Activated T-cell treated with anti-CD3 and anti-CD28 coated beads, Interleukin-2, amount 50 U/mL, for 24 hours (primary cell): Measurements from ENCODE around the gene ACSBG1.

Experiments
- DNase-seq: peaks from one replicate; pipeline ENCODE4 v3.0.0-alpha.2; 2020
- H3K27ac Mint-ChIP-seq: 2 replicates; pipeline ENCODE4 v1.8.0; 2020; ENCODE audit warnings: mild to moderate bottlenecking, mixed read lengths
- H3K27me3 Mint-ChIP-seq: 2 replicates; pipeline ENCODE4 v1.8.0; 2020; ENCODE audit warnings: mixed read lengths
- H3K36me3 Mint-ChIP-seq: 2 replicates; pipeline ENCODE4 v1.8.0; 2020; ENCODE audit warnings: low read depth, mixed read lengths
- H3K4me1 Mint-ChIP-seq: 2 replicates; pipeline ENCODE4 v1.8.0; 2020; ENCODE audit warnings: low read depth, mixed read lengths
- H3K4me3 Mint-ChIP-seq: 2 replicates; pipeline ENCODE4 v1.8.0; 2020; ENCODE audit warnings: mild to moderate bottlenecking, moderate library complexity, mixed read lengths
- H3K9me3 Mint-ChIP-seq: 2 replicates; pipeline ENCODE4 v1.8.0; 2020; ENCODE audit warnings: mixed read lengths

ACSBG1 gene

DNA sequence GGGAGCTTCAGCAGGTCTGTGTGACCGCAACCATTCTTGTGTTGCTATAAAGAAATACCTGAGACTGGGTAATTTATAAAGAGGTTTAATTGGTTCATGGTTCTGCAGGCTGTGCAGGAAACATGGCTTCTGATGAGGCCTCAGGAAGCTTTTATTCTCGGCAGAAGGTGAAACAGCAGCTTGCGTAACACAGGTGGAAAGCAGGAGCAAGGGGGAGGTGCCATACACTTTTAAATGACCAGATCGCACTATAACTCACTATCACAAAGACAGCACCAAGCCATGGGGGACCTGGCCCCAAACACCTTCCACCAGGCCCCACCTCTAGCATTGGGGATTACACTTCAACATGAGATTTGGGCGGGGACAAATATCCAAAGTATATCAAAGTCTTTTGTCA, 94.8 kb downstream of the ACSBG1 start:
- Mint-ChIP-seq H3K27me3 (no peaks in the 10 kb centered on the region), H3K4me1 (no peaks in the 10 kb centered on the region), H3K36me3 (no peaks in the 10 kb centered on the region), H3K27ac (no peak overlapping the region), H3K4me3 (no peak overlapping the region), H3K9me3 (no peaks in the 10 kb centered on the region)
- no peak for DNase-seq

DNA sequence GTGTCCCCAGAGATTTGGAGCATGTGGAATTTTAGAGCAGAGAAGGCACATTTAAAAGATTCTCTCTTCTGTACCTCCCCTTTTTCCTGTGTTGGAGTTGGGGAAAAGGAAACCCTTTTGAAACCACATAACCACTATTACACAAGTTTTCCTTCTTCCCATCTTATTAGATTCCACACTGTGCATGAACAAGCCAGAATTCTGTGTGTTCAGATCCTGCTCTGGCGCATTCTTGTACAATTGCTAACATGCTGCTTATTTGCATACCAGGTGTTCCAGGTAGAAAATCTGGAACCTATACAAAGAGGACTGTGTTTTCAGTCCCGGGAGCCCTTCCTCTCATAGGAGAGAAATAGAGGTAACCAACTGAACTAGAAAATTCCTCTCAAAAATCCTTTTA, 100.6 kb downstream of the ACSBG1 start:
- Mint-ChIP-seq H3K4me1 (peaks cover 23% of the 10 kb centered on the region), H3K27ac (peak overlapping the region; percentile 40)
- no peak for DNase-seq

DNA sequence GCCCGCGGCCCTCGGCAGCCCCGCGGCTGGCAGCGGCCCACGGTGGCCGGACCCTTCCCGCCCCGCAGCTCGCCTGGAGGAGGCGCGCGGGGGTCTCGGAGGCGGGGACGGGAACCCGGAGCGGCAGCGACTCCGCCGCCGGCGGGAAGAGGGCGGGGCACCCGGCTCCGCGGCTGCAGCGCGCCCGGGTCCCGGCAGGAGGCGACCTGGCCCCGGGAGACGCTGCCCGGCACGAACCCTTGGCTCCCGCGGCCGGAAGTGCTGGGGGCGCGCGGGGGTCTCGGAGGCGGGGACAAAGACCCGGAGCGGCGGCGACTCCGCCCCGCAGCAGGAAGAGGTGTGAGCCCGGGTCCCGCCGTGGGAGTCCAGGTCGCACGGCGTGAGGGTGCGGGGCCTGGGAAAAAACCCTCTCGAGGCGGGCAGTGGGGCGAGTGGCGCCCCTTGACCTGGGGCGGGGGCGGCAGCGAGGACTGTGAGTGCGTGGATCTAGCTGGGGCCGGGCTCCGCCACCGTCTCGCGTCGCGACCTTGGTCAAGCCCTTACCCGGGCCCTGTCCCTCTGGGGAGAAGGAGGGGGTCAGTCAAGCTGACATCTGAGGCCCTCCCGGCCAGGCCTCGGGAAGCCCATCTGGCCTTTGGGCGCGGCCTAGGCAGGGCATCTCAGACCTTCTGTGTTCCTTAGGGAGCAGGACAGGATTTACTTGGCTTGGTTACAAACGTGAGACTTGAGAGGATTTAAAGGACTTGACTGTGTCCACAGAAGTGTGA, 102.9 kb downstream of the ACSBG1 start, which contains the start of gene CIB2:
Gene CIB2, minus strand, starts transcription at position 151 of the 767 bp plus-strand sequence. CDS start 230 bp downstream, outside the sequence.
- Mint-ChIP-seq H3K4me1 (peaks cover 25% of the 10 kb centered on the region), H3K9me3 (no peaks in the 10 kb centered on the region), H3K27me3 (no peaks in the 10 kb centered on the region), H3K36me3 (peaks cover 5% of the 10 kb centered on the region), H3K4me3 (peak within 1 kb of the TSS; percentile 82), H3K27ac (peak within 1 kb of the TSS; percentile 88)
- peak; percentile 85 for DNase-seq

More for the DNA sequence above, 100.6 kb downstream of the ACSBG1 start:
- H3K9me3 Mint-ChIP-seq, result no peaks in the 10 kb centered on the region
- H3K36me3 Mint-ChIP-seq, result peaks cover 5% of the 10 kb centered on the region
- H3K27me3 Mint-ChIP-seq, result no peaks in the 10 kb centered on the region
- H3K4me3 Mint-ChIP-seq, result no peak overlapping the region

DNA sequence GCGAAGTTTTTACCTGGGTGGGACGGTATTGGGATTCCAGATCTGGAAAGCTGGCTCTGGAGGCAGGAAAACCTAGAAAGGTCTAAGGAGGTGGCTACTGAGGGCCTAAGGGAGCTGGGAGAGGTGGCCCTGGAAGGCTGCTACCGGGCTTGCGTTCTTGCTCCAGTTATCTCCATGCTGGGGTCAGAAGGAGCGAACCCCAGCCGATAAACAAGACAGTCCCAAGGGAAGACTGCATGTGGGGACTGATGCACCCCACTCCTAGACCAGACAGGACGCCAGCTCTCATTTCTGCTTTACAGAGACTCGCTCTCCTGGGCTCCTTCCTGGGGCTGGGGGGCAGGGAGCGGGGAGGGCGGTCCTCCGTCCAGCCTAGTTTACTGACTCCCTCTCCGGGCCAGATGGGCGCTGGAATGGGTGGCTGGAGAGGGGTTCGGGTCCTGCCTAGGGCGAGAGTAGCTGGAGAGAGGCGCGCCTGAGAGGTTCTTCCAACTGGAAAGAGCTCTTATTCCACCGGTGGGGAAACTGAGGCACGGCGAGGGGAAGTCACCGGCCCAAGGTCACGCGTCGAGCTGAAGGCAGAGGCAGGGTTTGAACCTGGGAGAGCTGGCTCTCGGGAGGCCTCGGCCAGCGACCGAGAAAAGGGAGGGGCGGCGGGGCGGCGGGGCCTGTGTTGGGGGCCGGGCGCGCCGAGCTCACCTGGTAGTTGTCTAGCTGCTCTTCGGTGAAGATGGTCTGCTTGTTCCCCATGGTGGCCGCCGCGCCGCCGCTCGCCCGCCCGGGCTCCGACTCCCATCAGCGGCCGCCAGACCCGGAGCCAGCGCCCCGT, 103.7 kb downstream of the ACSBG1 start:
- H3K27ac Mint-ChIP-seq, result peak overlapping the region; percentile 71
- peak overlapping the region; percentile 74 for H3K4me3 Mint-ChIP-seq
- H3K36me3 Mint-ChIP-seq, result peaks cover 5% of the 10 kb centered on the region
- H3K27me3 Mint-ChIP-seq, result no peaks in the 10 kb centered on the region
- no peak for DNase-seq
- H3K9me3 Mint-ChIP-seq, result no peaks in the 10 kb centered on the region
- peaks cover 25% of the 10 kb centered on the region for H3K4me1 Mint-ChIP-seq

DNA sequence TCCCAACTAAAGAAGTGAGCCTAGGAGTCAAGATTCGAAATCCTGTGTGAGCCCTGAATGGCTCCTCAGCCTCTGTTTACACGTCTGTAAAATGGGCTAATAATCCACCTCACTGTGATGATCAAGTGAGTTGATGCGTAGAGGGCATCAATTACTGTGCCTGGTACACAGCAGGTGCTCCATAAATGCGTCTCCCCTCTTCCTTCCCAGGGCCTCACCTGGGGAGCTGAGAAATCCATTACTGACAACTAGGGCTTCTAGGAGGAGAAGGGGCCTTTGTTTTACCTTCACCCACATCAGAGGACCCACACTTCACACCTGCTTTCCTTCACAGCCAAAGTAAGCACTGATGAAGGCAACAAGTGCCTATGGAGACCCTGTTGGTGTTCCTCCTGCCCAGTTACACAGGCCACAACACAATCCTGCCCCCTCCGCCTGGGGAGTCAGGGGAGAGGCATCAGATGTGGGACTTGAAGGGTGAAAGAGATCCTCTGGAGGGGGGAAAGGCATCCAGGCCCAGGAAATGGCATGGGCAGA, 104.5 kb downstream of the ACSBG1 start:
- Mint-ChIP-seq H3K27ac (peak overlapping the region; percentile 51), H3K9me3 (no peaks in the 10 kb centered on the region), H3K4me3 (peak overlapping the region; percentile 74), H3K36me3 (peaks cover 5% of the 10 kb centered on the region), H3K4me1 (peaks cover 25% of the 10 kb centered on the region), H3K27me3 (no peaks in the 10 kb centered on the region)
- DNase-seq, result no peak

DNA sequence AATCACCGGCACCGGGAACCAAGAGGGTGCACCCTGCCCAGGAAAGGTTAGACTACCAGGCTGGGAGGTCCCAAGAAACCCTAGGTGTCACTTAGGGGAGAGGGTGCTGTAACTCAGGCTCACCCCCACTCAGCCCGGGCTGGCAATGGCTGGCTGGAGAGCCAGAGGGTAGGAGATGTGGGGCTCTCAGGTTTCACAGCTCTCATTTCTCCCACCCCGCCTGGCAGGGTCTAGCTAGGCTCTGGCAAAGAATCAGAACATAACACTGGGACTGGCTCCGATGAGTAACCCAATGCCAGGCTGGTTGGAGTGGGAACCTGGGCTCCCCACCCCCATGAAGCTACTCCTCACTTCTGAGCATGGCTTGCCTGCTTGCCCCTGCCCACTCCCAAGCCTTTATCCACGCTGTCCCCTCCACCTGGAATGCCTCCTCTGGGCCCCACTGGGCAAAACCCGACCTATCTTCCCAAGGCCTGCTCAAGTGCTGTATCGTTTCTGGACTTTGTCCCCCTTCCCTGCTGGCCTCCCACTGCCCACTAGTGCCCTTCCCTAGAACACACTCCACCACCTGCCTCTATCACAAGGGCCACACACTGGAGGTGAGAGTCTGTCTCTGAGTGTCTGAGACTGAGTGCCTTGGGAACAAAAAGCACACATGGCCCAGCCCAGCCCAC, 105.2 kb downstream of the ACSBG1 start:
- no peak overlapping the region for H3K27ac Mint-ChIP-seq
- no peak for DNase-seq
- H3K4me3 Mint-ChIP-seq, result no peak overlapping the region

DNA sequence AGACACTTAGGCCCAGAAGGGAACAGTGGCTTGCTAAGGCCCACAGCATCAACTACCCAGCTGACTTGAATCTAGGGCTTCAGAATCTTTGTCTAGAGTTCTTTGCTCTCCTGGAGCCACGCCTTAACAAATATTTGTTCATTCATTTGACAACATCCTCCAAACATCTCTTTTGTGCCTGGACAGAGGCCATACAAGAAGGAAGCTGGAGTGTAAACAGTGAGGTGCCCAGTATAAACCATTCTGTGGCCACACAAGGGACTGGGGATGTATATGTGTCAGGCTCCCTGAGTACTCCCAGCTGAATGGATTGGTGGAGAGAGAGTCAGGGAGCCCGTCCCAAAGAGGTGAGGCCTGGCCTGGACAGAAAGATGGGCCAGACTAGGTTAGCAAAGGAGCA, 106.5 kb downstream of the ACSBG1 start:
- no peak overlapping the region for H3K4me3 Mint-ChIP-seq
- DNase-seq, result no peak
- peaks cover 5% of the 10 kb centered on the region for H3K36me3 Mint-ChIP-seq
- H3K27me3 Mint-ChIP-seq, result no peaks in the 10 kb centered on the region
- H3K9me3 Mint-ChIP-seq, result no peaks in the 10 kb centered on the region
- peaks cover 20% of the 10 kb centered on the region for H3K4me1 Mint-ChIP-seq
- H3K27ac Mint-ChIP-seq, result peak overlapping the region; percentile 58

More for the DNA sequence above, 105.2 kb downstream of the ACSBG1 start:
- H3K9me3 Mint-ChIP-seq, result no peaks in the 10 kb centered on the region
- H3K27me3 Mint-ChIP-seq, result no peaks in the 10 kb centered on the region
- peaks cover 5% of the 10 kb centered on the region for H3K36me3 Mint-ChIP-seq
- peaks cover 25% of the 10 kb centered on the region for H3K4me1 Mint-ChIP-seq

DNA sequence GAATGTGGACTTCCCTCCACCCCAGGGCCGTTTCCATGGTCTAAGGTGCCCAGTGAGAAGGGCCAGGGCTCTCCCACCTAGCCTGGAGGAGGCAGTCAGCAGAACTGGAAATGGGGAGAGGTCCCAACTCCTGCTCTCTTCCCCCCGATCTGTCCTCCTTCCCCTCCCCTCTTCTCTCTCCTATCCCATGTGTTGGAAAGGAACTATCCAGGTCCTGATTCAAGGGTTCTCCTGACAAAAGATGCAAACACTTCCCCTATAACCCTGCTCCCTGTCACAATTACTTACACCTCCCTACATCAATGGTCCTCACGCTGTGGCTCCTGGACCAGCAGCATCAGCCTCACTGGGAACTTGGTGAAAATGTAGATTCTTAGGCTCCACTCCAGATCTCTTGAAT, 109.1 kb downstream of the ACSBG1 start:
- no peaks in the 10 kb centered on the region for H3K9me3 Mint-ChIP-seq
- peaks cover 6% of the 10 kb centered on the region for H3K4me1 Mint-ChIP-seq

DNA sequence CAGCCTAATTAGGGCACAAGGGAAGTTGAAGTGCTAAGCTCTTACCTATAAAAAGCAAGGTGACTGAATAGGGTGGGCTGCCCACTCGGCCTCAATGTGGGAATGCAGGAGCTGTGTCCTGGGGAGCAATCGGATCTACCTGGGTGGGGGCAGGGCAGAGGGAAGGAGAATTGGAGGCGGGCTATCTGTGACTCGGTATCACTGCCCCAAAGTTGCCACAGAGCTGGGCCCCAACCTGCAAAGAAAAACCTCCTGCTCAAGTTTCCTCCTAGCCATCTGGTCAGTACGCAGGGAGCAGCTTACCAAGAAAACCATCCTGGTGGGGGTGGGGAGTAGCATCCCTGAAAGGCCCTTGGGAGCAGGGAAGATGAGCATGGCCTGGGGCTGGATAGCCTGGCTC, 113.8 kb downstream of the ACSBG1 start:
- no peak for DNase-seq
- Mint-ChIP-seq H3K36me3 (no peaks in the 10 kb centered on the region), H3K4me1 (no peaks in the 10 kb centered on the region), H3K27me3 (no peaks in the 10 kb centered on the region), H3K4me3 (no peak overlapping the region), H3K9me3 (no peaks in the 10 kb centered on the region), H3K27ac (no peak overlapping the region)

More for the DNA sequence above, 109.1 kb downstream of the ACSBG1 start:
- H3K36me3 Mint-ChIP-seq, result no peaks in the 10 kb centered on the region
- no peak overlapping the region for H3K27ac Mint-ChIP-seq
- no peak overlapping the region for H3K4me3 Mint-ChIP-seq
- no peak for DNase-seq
- no peaks in the 10 kb centered on the region for H3K27me3 Mint-ChIP-seq
